IMR-90 (cell line): Measurements from ENCODE around the gene SMPDL3A. TPM values are rescaled to one million over a fixed set of nuclear protein-coding genes. Genes with fewer than 3 reads are reported as not detected.

Experiments
- ATAC-seq: fragments of 200-7000 bp; cut with Tn5 transposase; 2 replicates; pipeline ENCODE4 v1.9.1; 2020; ENCODE audit warnings: low read depth, mild to moderate bottlenecking, moderate library complexity
- BruUV-seq: library from RNA; stranded (reverse); fragments of 400-500 nt; replicated peaks from 2 replicates; lab custom pipeline; 2021; lab: Mats Ljungman, UMichigan
- CTCF ChIA-PET: fragments of 300-600 bp; formaldehyde crosslinking; extraction: SDS; loops from one replicate; lab custom pipeline; 2021; ENCODE audit warnings: antibody characterized with exemption; lab: Yijun Ruan, JAX
- POLR2A ChIA-PET: fragments of 300-600 bp; sonication (Branson Sonifier 250); formaldehyde crosslinking; loops from one replicate; lab custom pipeline; 2022; ENCODE audit warnings: antibody characterized with exemption; ENCODE audit not compliant: unreplicated experiment; lab: Charles Lee
- DNase-seq: peaks from one replicate; pipeline ENCODE4 v3.0.0; 2013
- H2AFZ ChIP-seq: replicated peaks from 2 replicates; pipeline ENCODE3; 2013; ENCODE audit warnings: low read length, mild to moderate bottlenecking; ENCODE audit not compliant: poor library complexity
- H2AK5ac ChIP-seq: 2 replicates; pipeline ENCODE4 v1.6.1; 2013; ENCODE audit warnings: low read depth, low read length, inconsistent platforms
- H2AK9ac ChIP-seq: replicated peaks from 2 replicates; pipeline ENCODE3; 2013; ENCODE audit warnings: mild to moderate bottlenecking, low read depth, low read length, moderate library complexity; ENCODE audit not compliant: poor library complexity
- H2BK120ac ChIP-seq: 2 replicates; pipeline ENCODE4 v1.6.1; 2013; ENCODE audit warnings: low read depth, low read length, inconsistent platforms
- H2BK15ac ChIP-seq: 3 replicates; pipeline ENCODE4 v1.6.1; 2013; ENCODE audit warnings: low read depth, low read length, inconsistent platforms
- H2BK20ac ChIP-seq: 2 replicates; pipeline ENCODE4 v1.6.1; 2013; ENCODE audit warnings: low read depth, mild to moderate bottlenecking, inconsistent platforms, low read length, moderate library complexity
- H2BK5ac ChIP-seq: 2 replicates; pipeline ENCODE4 v1.6.1; 2013; ENCODE audit warnings: mild to moderate bottlenecking, low read depth, low read length, inconsistent platforms; ENCODE audit not compliant: poor library complexity, severe bottlenecking
- H3K14ac ChIP-seq: replicated peaks from 2 replicates; pipeline ENCODE4 v1.6.1; 2013; ENCODE audit warnings: low read depth, low read length, inconsistent platforms
- H3K18ac ChIP-seq: 2 replicates; pipeline ENCODE4 v1.6.1; 2013; ENCODE audit warnings: low read depth, low read length, control low read depth
- H3K23ac ChIP-seq: 2 replicates; pipeline ENCODE4 v1.6.1; 2013; ENCODE audit warnings: low read depth, low read length, inconsistent platforms
- H3K27ac ChIP-seq: 2 replicates; pipeline ENCODE4 v1.5.1; 2013; ENCODE audit warnings: mild to moderate bottlenecking, control low read depth, low read length; ENCODE audit not compliant: insufficient read depth
- H3K27me3 ChIP-seq: 2 replicates; pipeline ENCODE4 v1.6.1; 2013; ENCODE audit warnings: low read length; ENCODE audit not compliant: control insufficient read depth, insufficient read depth
- H3K36me3 ChIP-seq: 2 replicates; pipeline ENCODE4 v1.6.1; 2013; ENCODE audit warnings: low read length, mixed read lengths; ENCODE audit not compliant: control insufficient read depth, insufficient read depth
- H3K4ac ChIP-seq: 2 replicates; pipeline ENCODE4 v1.6.1; 2013; ENCODE audit warnings: low read depth, low read length, inconsistent platforms
- H3K4me1 ChIP-seq: 2 replicates; pipeline ENCODE4 v1.6.1; 2013; ENCODE audit warnings: low read length, mixed read lengths; ENCODE audit not compliant: control insufficient read depth, insufficient read depth
- H3K4me2 ChIP-seq: 2 replicates; pipeline ENCODE4 v1.6.1; 2013; ENCODE audit warnings: low read depth, mild to moderate bottlenecking, control low read depth, low read length, moderate library complexity
- H3K4me3 ChIP-seq: 2 replicates; pipeline ENCODE4 v1.5.1; 2013; ENCODE audit warnings: low read depth, mild to moderate bottlenecking, control low read depth, low read length, moderate library complexity; ENCODE audit not compliant: insufficient read depth
- H3K56ac ChIP-seq: 2 replicates; pipeline ENCODE4 v1.6.1; 2013; ENCODE audit warnings: low read length, inconsistent platforms; ENCODE audit not compliant: insufficient read depth; ENCODE audit errors: extremely low read depth
- H3K79me1 ChIP-seq, 2 experiments: 2 replicates each; pipeline ENCODE4 v1.6.1; 2013; ENCODE audit warnings: low read length in 2 of 2, inconsistent platforms in 1 of 2, low read depth in 1 of 2
- H3K9ac ChIP-seq: 2 replicates; pipeline ENCODE4 v1.6.1; 2013; ENCODE audit warnings: low read depth, low read length, control low read depth
- H3K9me1 ChIP-seq: 2 replicates; pipeline ENCODE4 v1.6.1; 2013; ENCODE audit warnings: low read length, inconsistent platforms; ENCODE audit not compliant: insufficient read depth
- H3K9me3 ChIP-seq: 2 replicates; pipeline ENCODE4 v1.6.1; 2013; ENCODE audit warnings: low read length; ENCODE audit not compliant: control insufficient read depth, insufficient read depth
- H4K20me1 ChIP-seq: 2 replicates; pipeline ENCODE4 v1.6.1; 2013; ENCODE audit warnings: low read length, inconsistent platforms; ENCODE audit not compliant: insufficient read depth
- H4K5ac ChIP-seq: 2 replicates; pipeline ENCODE4 v1.6.1; 2013; ENCODE audit warnings: mild to moderate bottlenecking, low read depth, low read length, control low read depth
- H4K8ac ChIP-seq, 2 experiments: 2 replicates each; pipeline ENCODE4 v1.6.1; 2013; ENCODE audit warnings: low read depth in 2 of 2, low read length in 2 of 2, control low read depth in 1 of 2, inconsistent platforms in 1 of 2
- H4K91ac ChIP-seq: 2 replicates; pipeline ENCODE4 v1.6.1; 2013; ENCODE audit warnings: low read depth, low read length, inconsistent platforms; ENCODE audit not compliant: insufficient read depth
- CEBPB ChIP-seq: IDR thresholded peaks from 2 replicates; pipeline ENCODE4 v1.6.1; 2012; ENCODE audit warnings: low read depth, low read length, improper control_type of control experiment
- ELK1 ChIP-seq: fragments of 150-350 bp; IDR thresholded peaks from 2 replicates; pipeline ENCODE4 v1.6.1; 2016; ENCODE audit warnings: low read depth, mild to moderate bottlenecking, low read length, moderate library complexity, borderline replicate concordance
- POLR2A ChIP-seq: IDR thresholded peaks from 2 replicates; pipeline ENCODE4 v1.6.1; 2012; ENCODE audit warnings: mild to moderate bottlenecking, low read depth, low read length
- WGBS, 2 experiments: methylation state at CpG; one replicate each; pipeline versions ENCODE4 v1.1.5 to v1.1.7; 2013; ENCODE audit warnings: missing lambda C conversion rate in 2 of 2; ENCODE audit not compliant: insufficient read length in 1 of 2; ENCODE audit errors: extremely low coverage in 2 of 2; 5-methylcytosine and 5-hydroxymethylcytosine counted together
- dilution Hi-C: fragments of 300-500 bp; cut with HindIII; formaldehyde crosslinking; loops from one replicate; pipeline ENCODE4 v1.14.3; 2018; ENCODE audit warnings: low sequenced_read_pairs; ENCODE audit not compliant: unreplicated experiment
- in situ Hi-C: fragments of 300-500 bp; cut with MboI; formaldehyde crosslinking; loops from 3 replicates; pipeline ENCODE4 v1.14.3; 2019; ENCODE audit warnings: low sequenced_read_pairs, inconsistent platforms, mixed read lengths
- intact Hi-C: fragments of 100-400 bp; cut with micrococcal nuclease; formaldehyde crosslinking; loops from 2 replicates; pipeline ENCODE4 v1.10.0; 2022
- polyA plus RNA-seq, 3 experiments: library from polyadenylated mRNA; depleted of rRNA; stranded (reverse); fragments of >200 nt; gene quantifications; 2 replicates each; pipeline ENCODE4 v1.2.3, GENCODE V29; 2012; ENCODE audit warnings: low replicate concordance in 1 of 3
- total RNA-seq: library from RNA; depleted of rRNA; stranded (reverse); fragments of >200 nt; gene quantifications from 2 replicates; pipeline ENCODE4 v1.2.3, GENCODE V29; 2012

The SMPDL3A gene
- total and polyA plus RNA-seq, 2 of the 4 experiments (the other 2 are of a cell fraction) = 9.9 to 14.2 TPM

GRCh38 chr6:122781716-122782115, 7.3 kb upstream of the SMPDL3A start:
- Histone ChIP-seq H2BK15ac (no peak overlapping the region), H2AFZ (no peak overlapping the region), H2BK120ac (no peak overlapping the region), H4K8ac (no peak overlapping the region), H4K20me1 (no peaks in the 10 kb centered on the region), H3K27me3 (peaks cover 4% of the 10 kb centered on the region; the same call in 1 of the 2 replicates), H3K9me1 (no peaks in the 10 kb centered on the region), H2AK5ac (no peak overlapping the region), H3K56ac (no peak overlapping the region), H4K5ac (no peak overlapping the region), H3K36me3 (no peaks in the 10 kb centered on the region), H3K23ac (no peak overlapping the region), H2BK20ac (no peak overlapping the region), H3K27ac (no peak overlapping the region), H2AK9ac (no peak overlapping the region), H3K9ac (no peak overlapping the region), H3K4me2 (no peak overlapping the region), H3K4me1 (no peaks in the 10 kb centered on the region), H4K91ac (no peak overlapping the region), H3K79me1 (no peaks in the 10 kb centered on the region), H3K4me3 (no peak overlapping the region), H3K18ac (no peak overlapping the region), H2BK5ac (no peak overlapping the region), H3K4ac (no peak overlapping the region), H3K9me3 (no peaks in the 10 kb centered on the region), H3K14ac (no peak overlapping the region)
- in situ Hi-C loops = no loop called here
- POLR2A ChIA-PET = no interaction called here
- WGBS, 2 experiments = no CpG with 5 or more reads among the region's 7 CpGs
- ATAC-seq (no peak), DNase-seq (no peak)
- no TSS peak for BruUV-seq
- intact Hi-C loops = no loop called here
- TF ChIP-seq ELK1 = no peak
- no peak for TF ChIP-seq POLR2A
- TF ChIP-seq CEBPB = no peak
- CTCF ChIA-PET = no interaction called here
- dilution Hi-C loops = no loop called here
